CD4-positive, CD25-positive, alpha-beta regulatory T cell (primary cell): ENCODE data around the gene GABBR2. TPM values are rescaled to one million over a fixed set of nuclear protein-coding genes. Genes with fewer than 3 reads are reported as not detected.
"Not testable (repeated sequence)": the region's sequence is repeated elsewhere in the genome, so short reads cannot be mapped to it uniquely, and the experiment has no call there.

ENCODE experiments used
- ATAC-seq, 2 donors: fragments of 150-1000 bp; cut with Tn5 transposase; one replicate each; pipeline ENCODE4 v1.10.0; 2021; ENCODE audit warnings: low read depth in 2 of 2, moderate number of reproducible peaks in 2 of 2, moderate library complexity in 1 of 2
- DNase-seq, 3 donors: peaks; one replicate each; pipeline versions ENCODE4 v3.0.0 to v3.0.0-alpha.2; 2012 to 2022; ENCODE audit warnings: mixed read lengths in 1 of 3
- H3K27ac ChIP-seq: one replicate; pipeline ENCODE4 v1.7.0; 2013; ENCODE audit warnings: mild to moderate bottlenecking, low read length; ENCODE audit not compliant: insufficient read depth, poor library complexity, severe bottlenecking
- H3K27me3 ChIP-seq: one replicate; pipeline ENCODE4 v1.7.0; 2013; ENCODE audit warnings: low read length; ENCODE audit not compliant: control insufficient read depth, insufficient read depth
- H3K36me3 ChIP-seq: one replicate; pipeline ENCODE4 v1.7.0; 2013; ENCODE audit warnings: mild to moderate bottlenecking, low read length, moderate library complexity; ENCODE audit not compliant: control insufficient read depth, insufficient read depth
- H3K4me1 ChIP-seq: 2 replicates; pipeline ENCODE4 v1.7.0; 2013; ENCODE audit warnings: mild to moderate bottlenecking, low read length; ENCODE audit not compliant: insufficient read depth, control insufficient read depth, poor library complexity, severe bottlenecking
- H3K4me3 ChIP-seq: one replicate; pipeline ENCODE4 v1.7.0; 2013; ENCODE audit warnings: low read depth, mild to moderate bottlenecking, low read length, moderate library complexity
- H3K9me3 ChIP-seq, 2 experiments: 1 replicate in 1 of 2; 2 replicates in 1 of 2; pipeline ENCODE4 v1.7.0; 2013; ENCODE audit warnings: low read length in 2 of 2, mild to moderate bottlenecking in 1 of 2, moderate library complexity in 1 of 2; ENCODE audit not compliant: control insufficient read depth in 2 of 2
- H3K27ac Mint-ChIP-seq, 3 donors: one replicate each; pipeline ENCODE4 v1.8.0; 2020 to 2022; ENCODE audit warnings: mild to moderate bottlenecking in 3 of 3, mixed read lengths in 3 of 3, moderate library complexity in 2 of 3
- H3K27me3 Mint-ChIP-seq: one replicate; pipeline ENCODE4 v1.8.0; 2022; ENCODE audit warnings: mild to moderate bottlenecking, mixed read lengths
- H3K36me3 Mint-ChIP-seq: one replicate; pipeline ENCODE4 v1.8.0; 2020; ENCODE audit warnings: mixed read lengths
- H3K4me1 Mint-ChIP-seq, 4 donors: one replicate each; pipeline ENCODE4 v1.8.0; 2020 to 2022; ENCODE audit warnings: mixed read lengths in 4 of 4, mild to moderate bottlenecking in 1 of 4
- H3K4me3 Mint-ChIP-seq, 4 donors: one replicate each; pipeline ENCODE4 v1.8.0; 2020 to 2022; ENCODE audit warnings: mild to moderate bottlenecking in 4 of 4, mixed read lengths in 4 of 4, moderate library complexity in 3 of 4
- H3K9me3 Mint-ChIP-seq, 7 donors: one replicate each; pipeline ENCODE4 v1.8.0; 2020 to 2022; ENCODE audit warnings: mixed read lengths in 7 of 7, mild to moderate bottlenecking in 3 of 7, moderate library complexity in 2 of 7
- polyA plus RNA-seq, 4 donors: library from polyadenylated mRNA; unstranded; fragments of 300-500 nt; fragmentation: Illumina TruSeq; gene quantifications; one replicate each; pipeline ENCODE4 v1.2.3, GENCODE V29; 2021
- total RNA-seq: library from RNA; stranded (reverse); gene quantifications from one replicate; pipeline ENCODE4 v1.2.3, GENCODE V29; 2022

Gene GABBR2
- total and polyA plus RNA-seq, 5 donors from 2014 or later, result not detected

- no peak for DNase-seq
- Mint-ChIP-seq H3K4me3 (no peak overlapping the region), H3K4me1 (no peaks in the 10 kb centered on the region)
These were observed 240.0 kb downstream of the GABBR2 start for GRCh38 chr9:98468567-98469239.

GRCh38 chr9:98465799-98466198 lies 242.9 kb downstream of the GABBR2 start:
- H3K9me3 ChIP-seq, result peaks cover 6 to 14% of the 10 kb centered on the region in 2 experiments
- no peak overlapping the region for H3K27ac ChIP-seq
- H3K4me3 ChIP-seq, result no peak overlapping the region
- H3K36me3 ChIP-seq, result no peaks in the 10 kb centered on the region
- H3K4me1 ChIP-seq, result no peaks in the 10 kb centered on the region
- peaks cover 2 to 29% (median 10%) of the 10 kb centered on the region in 7 donors for H3K9me3 Mint-ChIP-seq
- H3K27me3 Mint-ChIP-seq, result peaks cover 6% of the 10 kb centered on the region
- no peaks in the 10 kb centered on the region for H3K4me1 Mint-ChIP-seq
- no peak for DNase-seq
- H3K27me3 ChIP-seq, result no peaks in the 10 kb centered on the region
- H3K36me3 Mint-ChIP-seq, result no peaks in the 10 kb centered on the region
- peak overlapping the region in 1 of 3 donors; percentile 7 for H3K27ac Mint-ChIP-seq
- ATAC-seq, result no peak
- H3K4me3 Mint-ChIP-seq, result no peak overlapping the region

More at GRCh38 chr9:98468567-98469239, 240.0 kb downstream of the GABBR2 start:
- Histone ChIP-seq H3K9me3 (no peaks in the 10 kb centered on the region), H3K4me1 (no peaks in the 10 kb centered on the region), H3K4me3 (no peak overlapping the region), H3K27me3 (no peaks in the 10 kb centered on the region), H3K27ac (no peak overlapping the region), H3K36me3 (no peaks in the 10 kb centered on the region)
- ATAC-seq, result no peak
- H3K36me3 Mint-ChIP-seq, result no peaks in the 10 kb centered on the region
- H3K9me3 Mint-ChIP-seq, result peaks cover 0 to 14% (median 3%) of the 10 kb centered on the region in 7 donors
- H3K27me3 Mint-ChIP-seq, result peaks cover 7% of the 10 kb centered on the region
- H3K27ac Mint-ChIP-seq, result no peak overlapping the region

- not testable (repeated sequence) for H3K4me3 Mint-ChIP-seq, H3K27ac ChIP-seq, H3K4me1 ChIP-seq, H3K27me3 ChIP-seq, H3K27ac Mint-ChIP-seq, H3K36me3 ChIP-seq, H3K36me3 Mint-ChIP-seq, DNase-seq, ATAC-seq, H3K27me3 Mint-ChIP-seq, H3K4me1 Mint-ChIP-seq, H3K4me3 ChIP-seq
- peaks cover 3 to 31% (median 10%) of the 10 kb centered on the region in 7 donors for H3K9me3 Mint-ChIP-seq
- peaks cover 14 to 22% of the 10 kb centered on the region in 2 experiments for H3K9me3 ChIP-seq
These were observed 244.5 kb downstream of the GABBR2 start for GRCh38 chr9:98464156-98464690.

- Histone ChIP-seq H3K27ac (no peak overlapping the region), H3K4me1 (no peaks in the 10 kb centered on the region), H3K36me3 (no peaks in the 10 kb centered on the region), H3K4me3 (no peak overlapping the region), H3K9me3 (peaks cover 14 to 22% of the 10 kb centered on the region in 2 experiments), H3K27me3 (no peaks in the 10 kb centered on the region)
- Mint-ChIP-seq H3K4me3 (no peak overlapping the region), H3K4me1 (no peaks in the 10 kb centered on the region), H3K9me3 (peaks cover 3 to 37% (median 13%) of the 10 kb centered on the region in 7 donors), H3K27me3 (peaks cover 10% of the 10 kb centered on the region), H3K27ac (no peak overlapping the region), H3K36me3 (no peaks in the 10 kb centered on the region)
- ATAC-seq (no peak), DNase-seq (no peak)
These were observed 246.4 kb downstream of the GABBR2 start for GRCh38 chr9:98462310-98462709.

- H3K9me3 Mint-ChIP-seq, result peaks cover 1 to 37% (median 13%) of the 10 kb centered on the region in 7 donors
- no peaks in the 10 kb centered on the region for H3K36me3 ChIP-seq
- no peak overlapping the region for H3K27ac Mint-ChIP-seq
These were observed 248.0 kb downstream of the GABBR2 start for GRCh38 chr9:98460704-98461103.

GRCh38 chr9:98457726-98458370 lies 250.9 kb downstream of the GABBR2 start:
- DNase-seq (no peak), ATAC-seq (no peak)
- Mint-ChIP-seq H3K36me3 (peaks cover 4% of the 10 kb centered on the region), H3K27me3 (peaks cover 26% of the 10 kb centered on the region), H3K4me1 (no peaks in the 10 kb centered on the region), H3K27ac (no peak overlapping the region), H3K9me3 (peaks cover 1 to 30% (median 10%) of the 10 kb centered on the region in 7 donors), H3K4me3 (no peak overlapping the region)
- H3K4me3 ChIP-seq, result no peak overlapping the region
- H3K36me3 ChIP-seq, result no peaks in the 10 kb centered on the region
- no peak overlapping the region for H3K27ac ChIP-seq
- H3K27me3 ChIP-seq, result no peaks in the 10 kb centered on the region
- H3K9me3 ChIP-seq, result peaks cover 14 to 22% of the 10 kb centered on the region in 2 experiments
- H3K4me1 ChIP-seq, result no peaks in the 10 kb centered on the region

More at GRCh38 chr9:98460704-98461103, 248.0 kb downstream of the GABBR2 start:
- Mint-ChIP-seq H3K4me3 (no peak overlapping the region), H3K27me3 (peaks cover 26% of the 10 kb centered on the region), H3K4me1 (no peaks in the 10 kb centered on the region), H3K36me3 (peaks cover 4% of the 10 kb centered on the region)
- Histone ChIP-seq H3K27ac (no peak overlapping the region), H3K9me3 (peaks cover 14 to 22% of the 10 kb centered on the region in 2 experiments), H3K27me3 (no peaks in the 10 kb centered on the region), H3K4me1 (no peaks in the 10 kb centered on the region), H3K4me3 (no peak overlapping the region)
- DNase-seq (no peak), ATAC-seq (no peak)

GRCh38 chr9:98456156-98456613 lies 252.6 kb downstream of the GABBR2 start:
- ATAC-seq, result no peak
- Mint-ChIP-seq H3K36me3 (peaks cover 4% of the 10 kb centered on the region), H3K9me3 (peaks cover 1 to 16% (median 6%) of the 10 kb centered on the region in 7 donors), H3K4me3 (no peak overlapping the region), H3K27me3 (peaks cover 37% of the 10 kb centered on the region), H3K27ac (no peak overlapping the region), H3K4me1 (no peaks in the 10 kb centered on the region)
- DNase-seq, result no peak
- no peaks in the 10 kb centered on the region for H3K27me3 ChIP-seq
- H3K4me1 ChIP-seq, result no peaks in the 10 kb centered on the region
- no peak overlapping the region for H3K4me3 ChIP-seq
- peaks cover 10 to 12% of the 10 kb centered on the region in 2 experiments for H3K9me3 ChIP-seq
- H3K27ac ChIP-seq, result no peak overlapping the region
- H3K36me3 ChIP-seq, result no peaks in the 10 kb centered on the region
